Measurements from ENCODE around the gene PCSK9.

The PCSK9 gene

DNA sequence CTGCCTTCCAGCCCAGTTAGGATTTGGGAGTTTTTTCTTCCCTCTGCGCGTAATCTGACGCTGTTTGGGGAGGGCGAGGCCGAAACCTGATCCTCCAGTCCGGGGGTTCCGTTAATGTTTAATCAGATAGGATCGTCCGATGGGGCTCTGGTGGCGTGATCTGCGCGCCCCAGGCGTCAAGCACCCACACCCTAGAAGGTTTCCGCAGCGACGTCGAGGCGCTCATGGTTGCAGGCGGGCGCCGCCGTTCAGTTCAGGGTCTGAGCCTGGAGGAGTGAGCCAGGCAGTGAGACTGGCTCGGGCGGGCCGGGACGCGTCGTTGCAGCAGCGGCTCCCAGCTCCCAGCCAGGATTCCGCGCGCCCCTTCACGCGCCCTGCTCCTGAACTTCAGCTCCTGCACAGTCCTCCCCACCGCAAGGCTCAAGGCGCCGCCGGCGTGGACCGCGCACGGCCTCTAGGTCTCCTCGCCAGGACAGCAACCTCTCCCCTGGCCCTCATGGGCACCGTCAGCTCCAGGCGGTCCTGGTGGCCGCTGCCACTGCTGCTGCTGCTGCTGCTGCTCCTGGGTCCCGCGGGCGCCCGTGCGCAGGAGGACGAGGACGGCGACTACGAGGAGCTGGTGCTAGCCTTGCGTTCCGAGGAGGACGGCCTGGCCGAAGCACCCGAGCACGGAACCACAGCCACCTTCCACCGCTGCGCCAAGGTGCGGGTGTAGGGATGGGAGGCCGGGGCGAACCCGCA, at the start of gene PCSK9:
PCSK9 (plus strand) TSS at position 207 of the 741 bp plus-strand sequence; CDS start at position 497, 290 bp downstream.
- DNase-seq: no peak

DNA sequence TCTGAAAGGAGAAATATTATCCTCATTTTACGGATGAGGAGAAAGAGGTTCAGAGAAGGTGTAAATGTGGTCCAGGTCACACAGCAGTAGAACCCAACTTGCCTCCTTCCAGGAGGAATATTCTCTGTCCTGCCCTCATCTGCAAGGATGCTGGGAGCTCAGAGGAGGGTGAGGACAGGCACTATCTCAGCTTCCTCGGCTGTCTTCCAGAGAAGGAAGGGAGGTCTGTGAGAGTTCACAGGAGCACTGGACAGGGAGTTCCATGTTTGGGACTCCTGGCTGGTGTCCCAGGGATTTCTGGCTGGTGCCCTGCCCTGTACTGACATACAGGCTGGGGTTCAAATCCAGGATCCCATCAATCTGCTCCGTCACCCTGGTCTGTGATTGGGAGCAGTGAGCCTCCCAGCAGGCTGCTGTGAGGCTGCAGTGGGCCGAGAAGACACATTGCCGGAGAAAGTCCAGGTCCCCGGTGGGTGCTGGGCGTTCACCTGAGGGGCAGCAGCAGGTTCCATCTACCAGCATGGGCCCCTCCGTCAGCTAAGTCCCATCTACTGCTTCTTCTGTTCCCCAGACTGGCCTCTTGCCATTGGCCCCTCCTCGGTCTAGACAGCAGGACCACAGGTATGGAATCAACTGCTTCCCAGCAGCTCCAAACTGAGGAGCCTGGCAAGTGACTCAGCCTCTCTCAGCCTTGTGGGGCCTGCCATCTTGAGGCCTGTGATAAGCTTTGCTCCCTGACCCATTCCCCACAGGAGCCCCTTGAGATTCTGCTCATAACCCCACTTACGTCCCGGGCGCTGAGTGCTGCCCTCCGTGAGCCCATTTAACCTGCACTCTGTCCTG, 49.2 kb upstream of the PCSK9 start:
- no peak for DNase-seq

DNA sequence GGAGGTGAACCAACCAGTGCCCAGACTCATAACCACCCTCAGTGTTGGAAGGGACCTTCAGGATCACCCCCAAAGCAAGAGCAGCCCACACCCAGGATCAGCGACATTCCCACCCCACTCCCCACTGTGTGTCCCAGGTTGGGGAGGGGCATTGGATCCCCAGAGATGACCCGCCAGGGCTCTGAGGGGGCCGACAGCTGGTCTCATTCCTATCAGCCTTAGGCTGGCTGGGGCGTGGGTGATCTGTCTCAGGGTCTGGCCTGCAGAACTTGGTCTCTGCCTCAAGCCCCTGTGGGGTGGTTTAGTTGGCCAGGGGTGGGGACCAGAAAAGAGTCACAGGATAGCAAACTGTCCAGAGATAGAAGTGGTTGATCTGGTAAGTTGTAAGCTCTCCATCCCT, 48.4 kb upstream of the PCSK9 start:
- DNase-seq: no peak

DNA sequence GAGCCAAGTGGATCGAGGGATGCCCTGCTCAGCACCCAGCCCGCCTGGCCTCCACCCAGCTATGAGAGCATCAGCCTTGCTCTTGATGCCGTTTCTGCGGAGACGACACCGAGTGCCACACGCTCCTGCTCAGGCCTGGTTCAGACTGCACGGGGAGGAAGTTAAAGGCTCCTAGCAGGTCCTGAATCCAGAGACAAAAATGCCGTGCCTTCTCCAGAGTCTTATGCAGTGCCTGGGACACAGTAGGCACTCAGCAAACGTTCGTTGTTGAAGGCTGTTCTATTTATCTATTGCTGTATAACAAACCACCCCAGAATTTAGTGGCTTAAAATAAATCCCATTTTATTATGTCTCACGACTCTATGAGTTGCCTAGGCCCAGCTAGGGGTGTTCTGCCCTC, 47.4 kb upstream of the PCSK9 start:
- DNase-seq: no peak

DNA sequence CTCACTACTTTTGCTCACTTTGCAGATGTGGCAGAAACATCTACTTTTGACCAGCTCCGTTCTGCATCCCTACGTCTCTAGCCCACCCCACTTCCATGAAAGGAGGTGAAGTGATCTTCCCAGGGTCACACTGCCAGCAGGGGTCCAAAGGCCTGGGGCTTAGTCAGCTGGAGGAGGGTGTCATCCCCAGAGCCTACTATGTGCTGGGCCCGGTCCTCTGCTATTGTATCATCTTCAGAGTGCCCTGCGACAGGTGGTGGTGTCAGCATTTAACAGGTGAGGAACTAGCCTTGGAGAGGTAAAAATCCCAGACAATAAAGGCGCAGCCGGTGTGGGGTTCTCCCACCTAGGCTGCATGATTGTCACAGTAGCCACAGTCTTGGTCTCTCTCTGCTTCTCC, 46.2 kb upstream of the PCSK9 start:
- DNase-seq: no peak

DNA sequence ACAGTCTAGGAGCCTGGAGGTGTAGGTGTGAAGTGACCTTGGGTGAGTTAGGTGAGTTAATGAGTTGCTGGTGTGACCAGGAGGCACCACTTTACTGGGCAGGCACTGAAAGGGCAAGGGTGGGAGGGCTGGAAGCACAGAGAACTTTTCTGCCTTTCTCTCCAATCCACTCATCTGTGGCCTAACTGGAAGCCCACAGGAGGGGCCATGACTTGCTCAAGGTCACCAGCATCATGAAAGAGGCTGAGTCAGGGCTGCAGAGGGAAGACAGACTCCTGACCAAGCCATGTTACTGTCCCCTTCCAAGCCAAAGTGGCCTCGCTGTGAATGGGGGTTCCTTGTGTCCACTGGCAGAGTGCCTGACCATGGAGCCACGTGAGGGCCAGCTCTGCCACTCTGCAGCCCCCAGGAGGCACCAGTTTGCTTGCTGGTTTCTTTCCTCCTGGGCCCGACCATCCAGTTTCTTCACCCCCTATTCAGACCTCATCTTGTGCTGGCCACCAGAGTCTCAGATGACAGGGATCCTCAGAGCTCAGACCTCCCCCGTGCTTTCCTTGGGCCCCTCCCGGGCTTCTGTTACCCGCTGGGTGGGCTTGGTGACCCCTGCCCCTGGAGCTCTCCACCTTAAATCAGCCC, 44.9 kb upstream of the PCSK9 start:
- DNase-seq: no peak

DNA sequence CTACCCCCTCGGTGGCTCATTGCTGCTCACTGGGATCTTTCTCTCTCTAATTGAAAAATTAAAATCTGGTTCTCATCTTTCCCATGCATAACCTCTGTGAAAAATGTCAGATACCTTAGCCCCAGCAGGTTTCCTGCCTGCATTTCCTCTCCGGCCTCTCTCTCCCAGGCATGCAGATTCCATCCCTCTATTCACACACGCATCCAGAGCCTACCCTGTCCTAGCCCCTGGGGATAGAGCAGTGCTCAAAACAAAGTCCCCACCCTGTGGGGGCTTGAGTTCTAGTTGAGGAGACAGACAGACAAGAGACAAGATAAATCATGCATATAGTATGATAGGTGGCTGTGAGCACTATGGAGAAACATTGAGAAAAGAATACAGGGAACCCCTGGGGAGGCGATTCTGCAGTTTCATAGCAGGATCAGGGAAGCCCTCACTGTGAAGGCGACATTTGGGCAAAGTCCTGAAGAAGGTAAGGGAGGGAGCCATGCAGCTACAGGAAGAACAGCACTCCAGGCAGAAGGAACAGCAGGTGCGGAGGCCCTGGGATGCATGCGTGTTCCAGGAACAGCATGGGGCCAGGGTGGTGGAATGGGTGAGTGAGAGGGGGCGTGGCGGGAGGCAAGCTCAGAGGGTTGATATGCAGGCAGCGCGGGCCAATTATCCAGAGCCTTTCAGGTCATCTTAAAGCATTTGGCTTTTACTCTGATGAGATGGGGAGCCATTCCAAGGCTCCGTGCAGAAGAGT, 44.2 kb upstream of the PCSK9 start:
- no peak for DNase-seq

DNA sequence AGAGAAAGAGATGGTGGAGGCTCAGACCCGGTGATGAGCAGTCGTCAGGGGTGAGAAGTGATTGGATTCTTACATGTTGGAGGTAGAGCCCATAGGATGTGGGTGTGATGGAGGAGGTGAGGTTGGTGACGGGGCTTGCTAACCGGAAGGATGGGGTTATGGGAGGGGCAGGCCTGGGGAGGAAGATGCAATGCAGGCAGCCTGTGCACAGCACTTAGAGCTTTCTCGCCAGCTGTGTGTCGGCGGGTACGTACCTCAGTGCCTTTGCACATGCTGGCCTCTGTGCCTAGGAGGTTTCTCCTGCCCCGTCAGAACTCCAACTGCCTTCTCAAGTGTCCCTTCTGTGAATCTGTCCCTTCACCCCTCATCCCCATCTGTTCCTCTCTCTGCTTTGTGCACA, 43.5 kb upstream of the PCSK9 start:
- no peak for DNase-seq

DNA sequence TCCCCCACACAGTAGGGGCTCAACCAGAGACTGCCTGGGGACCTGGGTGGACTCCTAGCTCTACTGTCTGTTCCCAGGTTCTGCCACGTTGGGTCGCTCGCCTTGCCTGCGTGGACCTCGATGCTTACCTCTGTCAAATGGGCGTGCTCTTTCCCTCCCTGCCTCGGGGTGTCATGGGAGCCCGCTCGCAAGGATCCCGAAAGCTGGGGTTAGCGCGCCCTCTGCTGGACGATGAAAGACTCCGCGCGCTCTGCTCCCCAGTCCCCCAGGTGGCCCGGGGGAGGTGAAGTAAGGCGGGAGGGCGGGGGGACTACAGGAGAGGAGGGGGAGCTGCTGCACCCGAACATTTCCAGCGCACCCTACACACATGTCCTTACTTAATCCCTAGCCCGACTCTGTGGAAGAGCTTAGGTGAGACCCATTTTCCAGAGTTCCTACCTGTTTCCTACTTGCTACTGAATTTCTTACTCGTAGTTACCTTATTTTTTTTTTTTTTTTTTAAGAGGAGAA, 42.9 kb upstream of the PCSK9 start:
- peak; percentile 30 for DNase-seq

DNA sequence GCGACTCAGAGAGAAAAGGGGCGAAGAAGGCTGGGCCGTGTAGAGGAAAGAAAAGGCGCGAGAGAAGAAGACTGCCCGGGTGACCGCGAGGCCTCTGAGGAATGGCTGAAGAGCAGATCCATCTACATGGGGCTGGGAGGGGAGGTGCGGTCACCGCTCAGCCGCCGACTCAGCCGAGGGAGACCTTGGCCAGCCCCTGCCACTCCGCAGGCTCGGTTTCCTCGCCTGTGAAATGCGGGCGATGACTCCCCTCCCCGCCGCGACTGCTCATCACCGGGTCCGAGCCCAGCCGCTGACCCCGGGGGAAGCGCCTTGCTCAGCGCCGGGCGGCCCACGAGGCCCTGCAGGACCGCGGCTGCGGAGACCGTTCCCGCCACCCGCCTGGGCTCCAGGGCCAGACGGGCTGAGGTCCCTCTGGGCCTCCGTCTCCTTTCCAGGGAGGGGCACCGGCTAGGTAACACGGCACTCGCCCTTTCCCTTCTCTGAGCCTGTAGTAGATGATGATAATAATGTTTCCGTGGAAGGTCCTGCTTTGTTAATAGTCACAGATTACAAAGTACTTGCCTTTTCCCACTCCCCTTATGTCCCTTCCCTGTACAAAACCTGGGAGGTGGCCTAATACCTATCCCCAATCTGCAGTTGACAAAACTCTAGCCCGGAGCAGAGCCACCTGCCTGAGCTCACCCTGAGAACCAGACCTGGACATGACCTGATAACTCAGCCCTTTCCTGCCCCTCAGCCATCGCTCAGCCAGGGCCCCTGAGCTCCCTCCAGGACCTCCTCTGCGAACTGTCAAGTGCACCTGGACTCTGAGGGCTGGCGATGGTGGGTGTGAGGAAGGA, 42.3 kb upstream of the PCSK9 start:
- no peak for DNase-seq

DNA sequence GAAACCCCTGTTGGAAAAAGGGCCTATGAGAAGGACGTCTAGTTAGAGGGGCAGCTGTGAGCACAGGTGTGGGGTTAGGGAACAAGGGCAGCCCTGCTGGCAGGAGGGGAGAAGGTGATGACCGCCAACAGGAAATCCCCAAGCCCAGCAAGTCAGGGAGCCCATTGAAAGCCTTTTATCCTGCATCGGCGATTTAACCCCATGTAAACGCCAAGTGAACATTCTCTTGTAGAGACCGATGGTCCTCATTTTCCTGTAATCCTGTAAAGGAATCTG, 41.7 kb upstream of the PCSK9 start:
- no peak for DNase-seq

DNA sequence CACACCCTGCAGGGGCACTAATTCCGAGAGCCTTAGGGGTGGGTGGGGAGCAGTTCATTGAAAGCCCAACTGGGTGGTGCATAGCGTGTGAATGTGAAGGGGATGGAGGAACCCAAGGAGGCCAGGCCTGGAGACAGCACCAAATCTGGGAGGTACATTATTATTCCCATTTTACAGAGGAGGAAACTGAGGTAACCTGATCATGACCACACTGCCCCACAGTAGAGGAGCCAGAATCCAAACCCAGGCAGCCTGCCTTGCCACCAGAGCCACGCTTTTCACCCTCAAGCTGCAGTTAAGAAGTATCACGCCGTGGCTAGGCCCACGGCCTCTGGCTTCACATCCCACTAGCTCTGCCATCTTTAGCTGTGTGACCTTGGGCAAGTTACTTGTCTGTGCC, 41.2 kb upstream of the PCSK9 start:
- no peak for DNase-seq

DNA sequence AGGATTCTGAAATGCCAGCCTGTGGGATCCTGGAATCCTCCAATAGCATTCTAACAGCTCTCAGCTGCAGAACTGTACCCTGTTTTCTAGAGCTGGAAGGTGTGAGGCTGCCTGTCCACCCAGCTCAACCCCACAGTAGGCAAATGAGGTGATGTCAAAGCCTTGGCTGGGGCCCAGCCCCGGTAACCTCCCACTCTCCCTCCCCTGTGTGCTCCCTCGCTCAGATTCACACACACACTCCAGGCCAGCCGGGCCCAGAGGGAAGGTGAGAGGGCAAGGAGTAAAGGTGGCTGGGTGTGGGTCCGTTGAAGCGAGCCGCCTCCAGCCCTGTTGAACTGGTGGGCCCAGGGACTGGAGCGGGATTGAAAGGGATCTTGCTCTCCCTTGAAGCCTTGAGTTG, 40.7 kb upstream of the PCSK9 start, which contains the start of gene BSND:
BSND (plus strand) TSS at position 257 of the 400 bp plus-strand sequence. CDS start 254 bp downstream, outside the sequence.
- DNase-seq: no peak

DNA sequence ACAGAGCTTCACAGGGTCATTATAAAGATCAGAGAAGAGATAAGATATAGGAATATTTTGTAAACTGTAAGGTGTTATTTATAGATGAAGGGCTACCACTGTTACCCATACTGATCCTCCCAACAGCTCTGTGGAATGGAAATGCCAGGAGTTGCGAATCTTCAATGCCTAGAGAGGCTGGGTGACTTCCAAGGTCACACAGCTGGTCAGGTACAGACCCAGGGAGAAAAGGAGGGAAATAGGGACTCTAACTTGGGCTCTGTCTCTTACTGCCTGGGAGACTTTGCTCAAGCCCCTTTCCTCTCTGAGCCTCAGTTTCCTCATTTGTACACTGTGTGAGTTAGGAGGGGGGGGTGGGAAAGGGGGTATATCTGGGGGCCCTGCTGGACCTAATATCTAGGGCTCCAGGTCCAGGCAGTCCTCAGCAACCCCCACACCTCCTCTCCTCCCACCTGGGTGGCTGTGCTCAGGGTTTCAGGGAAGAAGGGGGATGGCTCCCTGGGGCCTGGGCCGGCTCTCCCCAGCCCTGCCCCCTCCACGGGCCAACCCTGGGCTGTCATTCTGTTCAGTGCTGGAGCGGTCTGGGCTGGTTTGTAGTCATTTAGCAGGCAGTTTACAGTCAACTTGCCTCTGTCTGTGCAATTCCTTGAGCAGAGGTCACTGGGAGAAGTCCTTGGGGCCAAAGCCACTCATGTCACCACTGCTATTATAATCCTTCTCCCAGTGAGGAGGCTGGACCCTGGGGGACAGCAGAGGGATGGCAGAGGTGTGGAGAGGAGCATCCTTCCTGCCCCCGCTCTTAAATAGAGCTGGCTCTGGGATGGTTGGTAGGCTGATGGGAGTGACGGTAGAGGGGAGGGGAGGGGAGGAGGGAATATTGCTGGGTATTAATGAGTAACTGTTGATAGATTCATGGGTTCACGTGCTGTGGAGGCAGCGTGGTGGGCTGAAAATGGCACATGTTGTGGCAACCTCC, 39.0 kb upstream of the PCSK9 start:
- DNase-seq: no peak

DNA sequence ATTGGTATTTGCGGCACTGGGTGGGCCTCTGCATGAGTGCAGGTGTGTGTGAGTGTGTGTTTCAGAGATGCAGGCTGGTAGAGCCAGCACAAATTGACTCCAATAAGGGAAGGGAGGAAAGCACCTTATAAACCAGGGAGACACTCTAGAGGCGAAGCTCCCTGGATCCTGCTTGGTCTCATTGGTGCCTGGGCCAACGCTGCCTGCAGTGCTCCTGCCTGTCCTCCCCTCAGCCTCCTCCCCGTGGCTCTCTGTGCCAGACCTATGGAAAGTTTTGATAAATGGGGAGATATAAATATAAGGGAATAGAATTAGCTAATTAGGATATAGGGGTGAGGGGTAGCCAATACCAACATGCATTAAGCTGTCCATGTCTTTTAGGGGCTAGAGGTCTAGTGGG, 38.0 kb upstream of the PCSK9 start:
- no peak for DNase-seq

DNA sequence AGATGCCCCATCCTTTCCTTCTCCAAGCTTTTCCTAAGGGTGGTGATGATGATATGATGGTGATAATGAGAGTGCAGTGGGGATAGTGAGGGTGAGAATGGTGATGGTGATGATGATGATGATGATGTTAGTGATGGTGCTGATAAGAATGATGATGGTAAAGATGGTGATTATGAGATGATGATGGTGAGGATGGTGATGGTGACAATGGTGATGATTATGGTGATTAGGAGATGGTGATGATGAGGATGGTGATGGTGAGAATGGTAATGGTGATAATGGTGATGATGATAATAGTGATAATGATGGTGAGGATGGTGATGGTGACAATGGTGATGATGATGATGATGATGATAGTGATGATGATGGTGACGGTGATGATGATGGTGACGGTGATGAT, 36.7 kb upstream of the PCSK9 start:
- DNase-seq: no peak

DNA sequence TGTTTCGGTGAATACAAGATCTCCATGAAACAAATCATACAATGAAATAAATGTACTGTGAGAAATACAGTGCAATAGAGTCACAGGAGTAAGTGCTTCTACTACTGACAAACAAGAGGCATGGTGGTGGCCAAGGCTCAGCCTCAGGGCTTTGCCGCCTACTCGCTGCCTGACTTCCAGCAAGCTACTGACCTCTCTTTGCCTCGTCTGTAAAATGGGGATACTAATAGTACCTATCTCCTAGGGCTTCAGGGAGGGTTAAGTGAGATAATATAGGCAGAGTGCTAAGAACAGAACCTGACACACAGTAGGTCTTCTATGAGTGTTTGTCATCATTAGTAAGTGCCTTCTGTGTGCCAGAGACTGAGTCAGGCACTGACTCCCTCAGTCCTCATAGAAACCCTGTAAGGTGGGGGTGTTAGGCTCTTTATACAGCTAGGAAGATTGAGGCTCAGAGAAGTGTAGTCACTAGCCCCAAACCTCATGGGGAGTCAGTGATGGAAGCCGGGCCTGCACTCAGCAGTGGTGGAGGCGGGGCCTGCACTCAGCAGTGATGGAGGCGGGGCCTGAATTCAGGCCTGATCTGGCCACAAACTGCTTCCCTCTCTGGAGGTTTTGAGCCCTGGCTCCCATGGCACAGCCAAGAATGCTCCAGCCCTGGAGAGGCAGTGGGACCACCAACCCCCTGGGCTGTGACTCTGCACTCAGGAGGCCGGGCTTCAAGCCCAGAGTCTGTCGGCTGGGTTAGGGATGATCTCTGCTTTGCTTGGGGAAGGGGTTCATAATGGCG, 33.8 kb upstream of the PCSK9 start:
- DNase-seq: no peak

DNA sequence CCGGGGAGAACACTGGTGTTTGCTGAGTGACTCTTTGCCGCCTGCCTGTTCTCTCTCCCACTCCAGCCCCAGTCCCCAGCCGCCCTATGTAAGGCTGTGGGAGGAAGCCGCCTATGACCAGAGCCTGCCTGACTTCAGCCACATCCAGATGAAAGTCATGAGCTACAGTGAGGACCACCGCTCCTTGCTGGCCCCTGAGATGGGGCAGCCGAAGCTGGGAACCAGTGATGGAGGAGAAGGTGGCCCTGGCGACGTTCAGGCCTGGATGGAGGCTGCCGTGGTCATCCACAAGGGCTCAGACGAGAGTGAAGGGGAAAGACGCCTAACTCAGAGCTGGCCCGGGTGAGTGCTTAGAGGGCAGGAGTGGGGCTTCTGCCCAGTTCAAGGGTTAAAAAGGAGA, 32.4 kb upstream of the PCSK9 start:
- DNase-seq: no peak

DNA sequence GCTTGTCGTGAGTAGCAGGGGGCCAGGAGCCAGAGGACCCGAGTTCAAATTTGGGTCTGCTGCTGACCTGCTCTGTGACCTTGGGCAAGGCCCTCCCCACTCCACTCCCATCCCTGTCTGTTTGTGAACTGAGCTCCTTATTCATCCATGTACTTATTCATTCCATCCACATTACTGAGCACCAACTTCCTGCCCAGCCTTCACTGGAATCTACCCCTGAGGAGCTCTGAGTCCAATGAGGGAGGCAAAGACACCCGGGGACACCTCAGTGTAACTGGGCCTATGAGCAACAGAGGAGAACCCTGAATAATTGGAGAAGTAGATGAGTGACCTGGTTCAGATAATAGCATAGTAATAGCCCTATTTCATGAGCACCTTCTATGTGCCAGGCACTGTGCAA, 31.7 kb upstream of the PCSK9 start:
- DNase-seq: peak; percentile 43

All from kidney glomerular epithelial cell (primary cell).